GM23338 (cell line): ENCODE measurements around the gene SLC25A25. TPM values are rescaled to one million over a fixed set of nuclear protein-coding genes. Genes with fewer than 3 reads are reported as not detected.
A peak's percentile ranks its signal among the peaks of the same experiment; 100 is the strongest.

Experiments used
- ATAC-seq: fragments of 200-7000 bp; cut with Tn5 transposase; 3 replicates; pipeline ENCODE4 v1.9.1; 2020
- DNase-seq: peaks from one replicate; pipeline ENCODE4 v3.0.0-alpha.2; 2015; ENCODE audit warnings: low spot score
- H2AFZ ChIP-seq: fragments of 200-600 bp; sonication (generic); 2 replicates; pipeline ENCODE4 v1.8.0; 2016; ENCODE audit warnings: antibody characterized with exemption, mild to moderate bottlenecking, moderate library complexity
- H3F3A ChIP-seq: fragments of 200-600 bp; sonication (generic); replicated peaks from 2 replicates; pipeline ENCODE4 v1.8.0; 2017; ENCODE audit warnings: antibody characterized with exemption, mixed run types, low read depth
- H3K27ac ChIP-seq: fragments of 200-600 bp; sonication (generic); 2 replicates; pipeline ENCODE4 v1.6.1; 2016; ENCODE audit warnings: low read depth
- H3K27me3 ChIP-seq: fragments of 200-600 bp; sonication (generic); 2 replicates; pipeline ENCODE4 v1.8.0; 2016; ENCODE audit warnings: mild to moderate bottlenecking, mixed run types, moderate library complexity; ENCODE audit not compliant: insufficient read depth
- H3K36me3 ChIP-seq: fragments of 200-600 bp; sonication (generic); 2 replicates; pipeline ENCODE4 v1.8.0; 2016; ENCODE audit warnings: mild to moderate bottlenecking; ENCODE audit not compliant: insufficient read depth
- H3K4me1 ChIP-seq: fragments of 200-600 bp; sonication (generic); 2 replicates; pipeline ENCODE4 v1.8.0; 2016; ENCODE audit warnings: mild to moderate bottlenecking, moderate library complexity; ENCODE audit not compliant: insufficient read depth
- H3K4me2 ChIP-seq: fragments of 200-600 bp; sonication (generic); 2 replicates; pipeline ENCODE4 v1.7.1; 2017; ENCODE audit warnings: mixed run types
- H3K4me3 ChIP-seq: fragments of 200-600 bp; sonication (generic); 2 replicates; pipeline ENCODE4 v1.6.1; 2016; ENCODE audit warnings: mixed run types
- H3K79me2 ChIP-seq: fragments of 200-600 bp; sonication (generic); replicated peaks from 2 replicates; pipeline ENCODE4 v1.8.0; 2017; ENCODE audit warnings: mild to moderate bottlenecking; ENCODE audit not compliant: insufficient read depth
- H3K9me2 ChIP-seq: fragments of 200-600 bp; sonication (generic); 2 replicates; pipeline ENCODE4 v1.8.0; 2017; ENCODE audit not compliant: insufficient read depth
- H4K20me1 ChIP-seq: fragments of 200-600 bp; sonication (generic); replicated peaks from 2 replicates; pipeline ENCODE4 v1.8.0; 2017; ENCODE audit warnings: mild to moderate bottlenecking; ENCODE audit not compliant: insufficient read depth
- H3K27ac Mint-ChIP-seq: 2 replicates; pipeline ENCODE4 v1.8.0; 2020; ENCODE audit warnings: inconsistent platforms, mild to moderate bottlenecking, moderate library complexity, mixed read lengths
- H3K27me3 Mint-ChIP-seq: 3 replicates; pipeline ENCODE4 v1.8.0; 2022; ENCODE audit warnings: low read depth, mild to moderate bottlenecking, moderate library complexity, mixed read lengths, inconsistent platforms; ENCODE audit not compliant: insufficient read depth, poor library complexity
- H3K36me3 Mint-ChIP-seq: 3 replicates; pipeline ENCODE4 v1.8.0; 2021; ENCODE audit warnings: low read depth, mild to moderate bottlenecking, inconsistent platforms, moderate library complexity, mixed read lengths
- H3K4me1 Mint-ChIP-seq: 3 replicates; pipeline ENCODE4 v1.8.0; 2020; ENCODE audit warnings: mild to moderate bottlenecking, inconsistent platforms, mixed read lengths
- H3K4me3 Mint-ChIP-seq: 3 replicates; pipeline ENCODE4 v1.8.0; 2021; ENCODE audit warnings: moderate library complexity, mild to moderate bottlenecking, inconsistent platforms, mixed read lengths
- H3K9me3 Mint-ChIP-seq: 3 replicates; pipeline ENCODE4 v1.8.0; 2020; ENCODE audit warnings: moderate library complexity, mild to moderate bottlenecking, inconsistent platforms, mixed read lengths
- CREB1 ChIP-seq: fragments of 250-450 bp; sonication (Bioruptor Pico); IDR thresholded peaks from 2 replicates; pipeline ENCODE4 v1.5.0; 2020; ENCODE audit warnings: low read depth, mild to moderate bottlenecking, moderate library complexity
- CTCF ChIP-seq, 2 experiments: fragments of 200-600 bp in 1 of 2; sonication (generic) in 1 of 2; conservative IDR thresholded peaks; 2 replicates each; pipeline versions ENCODE4 v1.5.1 to v1.6.1; 2016 to 2017; ENCODE audit warnings: antibody characterized with exemption in 2 of 2, low read depth in 2 of 2, mild to moderate bottlenecking in 2 of 2, moderate library complexity in 1 of 2
- EZH2 ChIP-seq: fragments of 200-600 bp; sonication (generic); IDR thresholded peaks from one replicate; pipeline ENCODE4 v1.8.0; 2017; ENCODE audit warnings: antibody characterized with exemption, mild to moderate bottlenecking, low read depth; ENCODE audit not compliant: unreplicated experiment
- EZH2phosphoT487 ChIP-seq: fragments of 200-600 bp; sonication (generic); IDR thresholded peaks from one replicate; pipeline ENCODE4 v1.8.1; 2018; ENCODE audit warnings: antibody characterized with exemption; ENCODE audit not compliant: unreplicated experiment
- NANOG ChIP-seq: IDR thresholded peaks from 2 replicates; pipeline ENCODE4 v1.6.1; 2016; ENCODE audit warnings: antibody characterized with exemption, borderline replicate concordance
- REST ChIP-seq: IDR thresholded peaks from one replicate; pipeline ENCODE4 v1.6.1; 2018; ENCODE audit warnings: antibody characterized with exemption; ENCODE audit not compliant: unreplicated experiment
- ZNF114 ChIP-seq: fragments of 250-450 bp; sonication (Bioruptor Pico); IDR thresholded peaks from 2 replicates; pipeline ENCODE4 v1.5.0; 2020; ENCODE audit warnings: mild to moderate bottlenecking, moderate library complexity
- ZNF331 ChIP-seq: fragments of 250-450 bp; sonication (Bioruptor Pico); IDR thresholded peaks from 2 replicates; pipeline ENCODE4 v1.5.0; 2020; ENCODE audit warnings: low read depth, mild to moderate bottlenecking, moderate library complexity
- polyA plus RNA-seq: library from polyadenylated mRNA; unstranded; fragments of >200 nt; fragmentation: Nextera tagmentation; extraction: Ambion mirVana; gene quantifications from 2 replicates; pipeline ENCODE4 v1.2.1, GENCODE V29; 2016
- total RNA-seq: library from RNA; depleted of rRNA; stranded (reverse); fragments of >200 nt; shearing (Covaris generic); gene quantifications from 2 replicates; pipeline ENCODE4 v1.2.3, GENCODE V29; 2014

SLC25A25 gene
- total and polyA plus RNA-seq, 2 experiments from 2014 or later = 7.1 to 27.0 TPM

DNA sequence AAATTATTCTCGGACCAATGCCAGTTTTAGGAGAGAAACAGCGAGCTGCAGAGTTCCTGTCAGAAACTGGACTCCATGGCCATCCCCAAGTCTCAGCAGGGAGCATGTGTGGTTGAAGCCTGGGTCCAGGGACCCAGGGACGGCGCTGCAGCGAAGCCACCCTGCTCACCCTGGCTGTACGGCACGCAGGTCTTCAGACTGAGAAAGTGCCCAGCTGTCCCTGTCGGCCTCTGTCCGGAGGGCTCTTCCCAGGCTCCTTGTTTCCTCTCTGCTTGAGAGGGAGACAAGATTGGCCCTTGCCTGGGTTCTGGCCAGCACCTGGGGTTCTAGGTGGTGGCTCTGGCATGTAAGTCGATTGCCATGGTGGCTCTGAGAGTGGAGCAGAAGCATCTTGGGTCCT, 32.5 kb downstream of the SLC25A25 start (continued):
- TF ChIP-seq CTCF (conservative IDR thresholded peaks at IDR 0.05; ENCODE audit: low read depth in 2 of 2) (no peak), NANOG (no peak), ZNF331 (CRISPR knock-in tag) (no peak), ZNF114 (CRISPR knock-in tag) (no peak), REST (no peak)

DNA sequence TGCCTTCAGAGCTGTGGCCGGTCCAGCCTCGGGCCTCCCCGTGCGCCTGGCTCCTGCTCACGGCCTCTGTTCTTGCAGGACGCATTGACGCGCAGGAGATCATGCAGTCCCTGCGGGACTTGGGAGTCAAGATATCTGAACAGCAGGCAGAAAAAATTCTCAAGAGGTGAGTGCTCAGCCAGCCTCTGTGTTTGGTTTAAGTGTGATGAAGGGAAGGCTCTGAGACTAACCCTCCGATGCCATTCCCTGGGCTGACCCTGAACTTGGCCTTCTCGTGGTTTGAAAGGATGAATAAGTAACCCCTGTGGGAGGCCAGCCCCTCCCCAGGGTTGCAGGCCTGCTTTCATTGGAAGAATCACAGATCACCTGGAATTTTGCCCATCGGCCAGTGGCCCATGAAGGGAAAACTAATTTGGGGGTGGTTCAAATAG, 33.2 kb downstream of the SLC25A25 start:
- H3K27me3 ChIP-seq = no peaks in the 10 kb centered on the region
- H3F3A ChIP-seq = 0 out of 2 replicates have a peak, but pooled peaks cover 8% of the 10 kb centered on the region
- H3K4me3 Mint-ChIP-seq = peak overlapping the region; percentile 34; the same call in 1 of the 3 replicates
- peak overlapping the region; percentile 84; the same call in 1 of the 2 replicates for H3K27ac ChIP-seq
- ATAC-seq (no peak), DNase-seq (no peak)
- H3K9me2 ChIP-seq = no peaks in the 10 kb centered on the region
- no peak overlapping the region for H2AFZ ChIP-seq
- H3K4me2 ChIP-seq = no peak overlapping the region
- peaks cover 58% of the 10 kb centered on the region for H3K4me1 Mint-ChIP-seq
- no peak overlapping the region for H3K4me3 ChIP-seq
- no peak for TF ChIP-seq ZNF114 (CRISPR knock-in tag)
- TF ChIP-seq EZH2 = no peak
- peaks cover 35% of the 10 kb centered on the region for H3K4me1 ChIP-seq
- H4K20me1 ChIP-seq = peaks cover 25% of the 10 kb centered on the region
- H3K36me3 Mint-ChIP-seq = peaks cover 52% of the 10 kb centered on the region
- H3K79me2 ChIP-seq = peaks cover 34% of the 10 kb centered on the region
- no peak overlapping the region for H3K27ac Mint-ChIP-seq
- peaks cover 5% of the 10 kb centered on the region for H3K36me3 ChIP-seq
- peaks cover 25% of the 10 kb centered on the region for H3K27me3 Mint-ChIP-seq
- no peaks in the 10 kb centered on the region for H3K9me3 Mint-ChIP-seq

DNA sequence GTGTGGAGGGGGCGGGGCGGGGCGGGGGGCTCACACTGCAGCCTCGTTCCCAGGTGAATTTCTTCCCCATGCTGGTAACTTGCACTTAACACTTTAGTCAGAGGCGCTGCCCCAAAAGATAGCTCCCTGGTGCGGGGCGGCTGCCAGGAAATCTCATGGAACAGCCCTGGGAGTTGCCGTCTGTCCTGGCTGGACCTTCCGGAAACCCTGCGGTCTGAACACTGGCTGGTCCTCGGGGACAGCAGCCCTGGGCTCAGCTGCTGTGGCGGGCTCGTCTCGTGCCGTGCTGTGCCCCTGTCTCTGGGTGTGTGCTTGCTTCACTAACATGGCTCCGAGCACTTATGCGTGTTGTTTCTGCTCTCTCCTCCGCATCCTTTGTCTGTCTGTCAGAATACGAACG, 33.7 kb downstream of the SLC25A25 start:
- Histone ChIP-seq H3K27me3 (no peaks in the 10 kb centered on the region), H2AFZ (no peak overlapping the region), H3K4me2 (no peak overlapping the region), H3K36me3 (peaks cover 5% of the 10 kb centered on the region), H3K4me3 (no peak overlapping the region), H3F3A (0 out of 2 replicates have a peak, but pooled peaks cover 8% of the 10 kb centered on the region), H3K79me2 (peaks cover 29% of the 10 kb centered on the region), H3K27ac (0 out of 2 replicates have a peak overlapping the region, but pooled peaks have one; percentile 50), H3K4me1 (peaks cover 35% of the 10 kb centered on the region), H4K20me1 (peaks cover 25% of the 10 kb centered on the region), H3K9me2 (no peaks in the 10 kb centered on the region)
- peaks cover 55% of the 10 kb centered on the region for H3K4me1 Mint-ChIP-seq
- peaks cover 57% of the 10 kb centered on the region for H3K36me3 Mint-ChIP-seq
- DNase-seq (no peak), ATAC-seq (no peak)
- H3K4me3 Mint-ChIP-seq = no peak overlapping the region
- H3K27me3 Mint-ChIP-seq = peaks cover 25% of the 10 kb centered on the region
- no peak overlapping the region; the same call in 1 of the 2 replicates for H3K27ac Mint-ChIP-seq
- H3K9me3 Mint-ChIP-seq = no peaks in the 10 kb centered on the region
- TF ChIP-seq NANOG (no peak), CREB1 (no peak), EZH2phosphoT487 (no peak)
